ENCODE data around the gene ADH5. TPM values are rescaled to one million over a fixed set of nuclear protein-coding genes. Genes with fewer than 3 reads are reported as not detected.

The ADH5 gene
- polyA plus RNA-seq, 1 donor, result 183 TPM

- no peak overlapping the region for H3K4me3 ChIP-seq (ENCODE audit: low read length)
- peaks cover 9% of the 10 kb centered on the region for H3K9me3 ChIP-seq (ENCODE audit: control insufficient read depth, low read depth, low read length)
- no peak overlapping the region for H3K27ac ChIP-seq (ENCODE audit: low read length)
- DNase-seq, result no peak
- H3K36me3 ChIP-seq (ENCODE audit: control insufficient read depth, insufficient read depth, low read length), result no peaks in the 10 kb centered on the region
- WGBS (ENCODE audit: insufficient coverage, low lambda C conversion rate), result no CpG with 5 or more reads among the region's 9 CpGs
- H3K27me3 ChIP-seq (ENCODE audit: control insufficient read depth, insufficient read depth, low read length), result no peaks in the 10 kb centered on the region
- peaks cover 44% of the 10 kb centered on the region for H3K4me1 ChIP-seq (ENCODE audit: control insufficient read depth, insufficient read depth, low read length)
Observed at GRCh38 chr4:99022566-99022965, 66.0 kb downstream of the ADH5 start.

- Histone ChIP-seq H3K4me3 (ENCODE audit: low read length) (no peak overlapping the region), H3K27me3 (ENCODE audit: control insufficient read depth, insufficient read depth, low read length) (no peaks in the 10 kb centered on the region), H3K27ac (ENCODE audit: low read length) (no peak overlapping the region), H3K9me3 (ENCODE audit: control insufficient read depth, low read depth, low read length) (peaks cover 9% of the 10 kb centered on the region), H3K4me1 (ENCODE audit: control insufficient read depth, insufficient read depth, low read length) (peaks cover 36% of the 10 kb centered on the region), H3K36me3 (ENCODE audit: control insufficient read depth, insufficient read depth, low read length) (peaks cover 2% of the 10 kb centered on the region)
- no peak for DNase-seq
- 100% methylated on average over 3 of the region's 5 CpGs for WGBS (ENCODE audit: insufficient coverage, low lambda C conversion rate)
Observed at GRCh38 chr4:99021386-99021785, 67.2 kb downstream of the ADH5 start.

Other genes with a start within 250 kb of the ADH5 start
- gene EIF4E, start 159.7 kb downstream of the ADH5 start, polyA plus RNA-seq, result 67.3 TPM
- 70.9 TPM for gene METAP1, start 93.1 kb downstream of the ADH5 start, polyA plus RNA-seq
- gene ADH4, start 55.5 kb upstream of the ADH5 start, polyA plus RNA-seq, result 14.4 TPM
- gene ADH6, start 130.5 kb upstream of the ADH5 start, polyA plus RNA-seq, result 2.8 TPM
- gene ADH1A, start 202.2 kb upstream of the ADH5 start, polyA plus RNA-seq, result 1.3 TPM
- gene ADH1B, start 232.6 kb upstream of the ADH5 start, polyA plus RNA-seq, result 9.6 TPM